B cell (primary cell): Measurements from ENCODE around the gene ADARB2. TPM values are rescaled to one million over a fixed set of nuclear protein-coding genes. Genes with fewer than 3 reads are reported as not detected.

ENCODE experiments used
- ATAC-seq: fragments of 200-7000 bp; cut with Tn5 transposase; one replicate; pipeline ENCODE4 v1.10.0; 2021; ENCODE audit warnings: low read depth, mild to moderate bottlenecking, moderate number of reproducible peaks, moderate library complexity
- CTCF ChIA-PET: fragments of 350-600 bp; sonication (Branson Sonifier 250); formaldehyde crosslinking; loops from one replicate; lab custom pipeline; 2021; ENCODE audit warnings: antibody characterized with exemption, inconsistent platforms; lab: Charles Lee
- POLR2A ChIA-PET: fragments of 350-600 bp; sonication (Branson Sonifier 250); formaldehyde crosslinking; loops from one replicate; lab custom pipeline; 2021; ENCODE audit warnings: antibody characterized with exemption; lab: Charles Lee
- DNase-seq: peaks from one replicate; pipeline ENCODE4 v3.0.0; 2013
- H2AFZ ChIP-seq: 2 replicates; pipeline ENCODE4 v1.6.1; 2012; ENCODE audit warnings: mild to moderate bottlenecking, low read depth, low read length; ENCODE audit not compliant: insufficient read depth, poor library complexity, severe bottlenecking
- H3K27ac ChIP-seq, 2 donors: 1 replicate in 1 of 2; 2 replicates in 1 of 2; pipeline ENCODE4 v1.5.1; 2012 to 2013; ENCODE audit warnings: low read length in 2 of 2, mild to moderate bottlenecking in 2 of 2, moderate library complexity in 1 of 2
- H3K27me3 ChIP-seq, 4 experiments: fragments of 200-600 bp in 1 of 4; sonication (generic) in 1 of 4; replicated peaks in 1 of 4; 1 replicate in 2 of 4; 2 replicates in 2 of 4; pipeline versions ENCODE4 v1.6.1 to v1.7.0; 2013 to 2016; ENCODE audit warnings: low read length in 3 of 4, mild to moderate bottlenecking in 2 of 4, mixed read lengths in 1 of 4, moderate library complexity in 1 of 4; ENCODE audit not compliant: insufficient read depth in 4 of 4, control insufficient read depth in 3 of 4; ENCODE audit errors: control extremely low read depth in 1 of 4
- H3K36me3 ChIP-seq, 2 experiments: replicated peaks in 1 of 2; 1 replicate in 1 of 2; 2 replicates in 1 of 2; pipeline versions ENCODE4 v1.6.1 to v1.7.1; 2013; ENCODE audit warnings: low read length in 1 of 2; ENCODE audit not compliant: insufficient read depth in 2 of 2, control insufficient read depth in 1 of 2; ENCODE audit errors: control extremely low read depth in 1 of 2, extremely low read depth in 1 of 2
- H3K4me1 ChIP-seq, 2 donors: fragments of 200-600 bp in 1 of 2; sonication (generic) in 1 of 2; 1 replicate in 1 of 2; 2 replicates in 1 of 2; pipeline versions ENCODE4 v1.5.1 to v1.6.1; 2013 to 2017; ENCODE audit warnings: low read length in 2 of 2; ENCODE audit not compliant: control insufficient read depth in 2 of 2, insufficient read depth in 2 of 2
- H3K4me2 ChIP-seq: replicated peaks from 2 replicates; pipeline ENCODE3; 2012; ENCODE audit warnings: mild to moderate bottlenecking, low read depth, low read length; ENCODE audit not compliant: poor library complexity, severe bottlenecking
- H3K4me3 ChIP-seq, 5 experiments: fragments of 200-600 bp in 1 of 5; sonication (generic) in 1 of 5; 1 replicate in 3 of 5; 2 replicates in 2 of 5; pipeline versions ENCODE4 v1.5.1 to v1.7.0; 2011 to 2016; ENCODE audit warnings: low read length in 4 of 5, mild to moderate bottlenecking in 4 of 5, low read depth in 2 of 5, control low read depth in 1 of 5, moderate library complexity in 1 of 5; ENCODE audit not compliant: insufficient read depth in 1 of 5; ENCODE audit errors: control extremely low read depth in 1 of 5, extremely low read depth in 1 of 5
- H3K79me2 ChIP-seq: fragments of 200-600 bp; sonication (generic); one replicate; pipeline ENCODE4 v1.6.0; 2016; ENCODE audit warnings: low read length; ENCODE audit not compliant: control insufficient read depth, insufficient read depth
- H3K9ac ChIP-seq: fragments of 200-600 bp; sonication (generic); 2 replicates; pipeline ENCODE4 v1.6.1; 2017; ENCODE audit warnings: mild to moderate bottlenecking, low read length, moderate library complexity
- H3K9me3 ChIP-seq, 3 donors: one replicate each; pipeline versions ENCODE4 v1.6.1 to v1.7.1; 2013; ENCODE audit warnings: low read length in 2 of 3; ENCODE audit not compliant: control insufficient read depth in 2 of 3, insufficient read depth in 1 of 3; ENCODE audit errors: control extremely low read depth in 1 of 3
- H4K20me1 ChIP-seq: 2 replicates; pipeline ENCODE4 v1.6.0; 2012; ENCODE audit warnings: mild to moderate bottlenecking, low read length; ENCODE audit not compliant: insufficient read depth, control insufficient read depth, poor library complexity, severe bottlenecking
- H3K27ac Mint-ChIP-seq: one replicate; pipeline ENCODE4 v1.8.0; 2021; ENCODE audit warnings: mixed read lengths
- H3K27me3 Mint-ChIP-seq: one replicate; pipeline ENCODE4 v1.8.0; 2021; ENCODE audit warnings: mixed read lengths
- H3K4me1 Mint-ChIP-seq: one replicate; pipeline ENCODE4 v1.8.0; 2021; ENCODE audit warnings: mixed read lengths
- H3K4me3 Mint-ChIP-seq: one replicate; pipeline ENCODE4 v1.8.0; 2021; ENCODE audit warnings: mixed read lengths
- H3K9me3 Mint-ChIP-seq: one replicate; pipeline ENCODE4 v1.8.0; 2022; ENCODE audit warnings: mixed read lengths; ENCODE audit not compliant: insufficient read depth
- CTCF ChIP-seq: fragments of 200-600 bp; IDR thresholded peaks from one replicate; pipeline ENCODE4 v1.8.0; 2022; ENCODE audit warnings: antibody characterized with exemption, mild to moderate bottlenecking
- EZH2 ChIP-seq: IDR thresholded peaks from 2 replicates; pipeline ENCODE4 v1.6.1; 2012; ENCODE audit warnings: borderline replicate concordance, low read depth, mild to moderate bottlenecking, moderate library complexity, low read length; ENCODE audit not compliant: insufficient read depth, poor library complexity, severe bottlenecking
- WGBS: methylation state at CpG from one replicate; pipeline ENCODE4 v1.1.5; 2013; ENCODE audit warnings: missing lambda C conversion rate; ENCODE audit not compliant: insufficient coverage; 5-methylcytosine and 5-hydroxymethylcytosine counted together
- intact Hi-C: fragments of 100-400 bp; cut with micrococcal nuclease; formaldehyde crosslinking; loops from one replicate; pipeline ENCODE4 v1.10.0; 2022
- polyA plus RNA-seq: library from polyadenylated mRNA; depleted of rRNA; stranded (reverse); fragments of >200 nt; gene quantifications from 2 replicates; pipeline ENCODE4 v1.2.3, GENCODE V29; 2012
- total RNA-seq, 2 donors: library from RNA; stranded (reverse); fragments of 120-200 nt in 1 of 2; gene quantifications; 1 replicate in 1 of 2; 2 replicates in 1 of 2; pipeline versions ENCODE4 v1.2.3 to v1.2.4, GENCODE V29; 2013 to 2022

Gene ADARB2
- total and polyA plus RNA-seq, 2 donors (not counting 1 experiment from before 2014, with no cell fraction given) = 0.13 to 0.96 TPM

DNA sequence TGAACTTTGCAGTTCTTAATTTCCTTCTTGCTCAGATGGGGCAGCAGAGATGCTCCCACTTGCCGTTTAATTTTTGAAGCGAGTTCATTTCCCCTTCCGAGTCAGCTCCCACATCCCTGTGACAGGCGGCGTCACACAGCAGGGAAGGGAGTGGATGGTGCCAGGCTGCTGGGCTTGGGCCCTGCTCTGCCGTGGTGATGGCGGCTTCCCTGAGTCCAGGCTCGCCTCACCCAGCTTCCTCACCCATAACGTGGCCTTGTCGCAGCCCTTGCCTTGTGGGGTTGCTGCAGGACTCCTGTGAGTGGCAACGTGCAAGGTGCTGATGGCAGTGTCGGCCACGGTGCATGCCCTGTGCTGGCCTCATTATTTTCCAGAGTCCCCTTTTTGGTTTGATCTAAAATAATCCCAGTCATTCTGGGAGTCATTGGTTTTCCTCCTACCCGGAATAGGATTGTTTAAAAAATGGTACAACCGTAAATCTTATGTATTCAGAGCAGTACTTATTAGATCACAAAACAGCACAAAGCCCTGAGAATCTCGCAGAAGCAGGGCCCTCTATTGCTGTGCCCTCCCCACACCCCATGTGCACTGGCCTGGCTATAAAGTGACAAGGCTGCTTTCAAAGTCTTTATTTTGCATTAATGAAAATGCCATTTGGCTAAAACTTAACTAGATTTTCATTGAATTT lies 421.1 kb downstream of the ADARB2 start:
- H4K20me1 ChIP-seq = no peaks in the 10 kb centered on the region
- TF ChIP-seq EZH2 (no peak), CTCF (no peak)
- Mint-ChIP-seq H3K9me3 (no peaks in the 10 kb centered on the region), H3K27me3 (peaks cover 23% of the 10 kb centered on the region), H3K4me3 (no peak overlapping the region), H3K27ac (no peak overlapping the region), H3K4me1 (no peaks in the 10 kb centered on the region)
- DNase-seq = no peak
- ChIA-PET CTCF (no interaction called here), POLR2A (no interaction called here)
- no peaks in the 10 kb centered on the region for H3K4me1 ChIP-seq
- 89% methylated on average over 11 of the region's 16 CpGs for WGBS
- H3K9ac ChIP-seq = no peak overlapping the region
- H3K27ac ChIP-seq = no peak overlapping the region
- no peaks in the 10 kb centered on the region for H3K9me3 ChIP-seq
- no peak overlapping the region for H2AFZ ChIP-seq
- no peaks in the 10 kb centered on the region for H3K36me3 ChIP-seq
- intact Hi-C loops = no loop called here
- H3K4me2 ChIP-seq = no peak overlapping the region
- ATAC-seq = no peak
- no peaks in the 10 kb centered on the region for H3K79me2 ChIP-seq
- H3K27me3 ChIP-seq = peaks cover 0 to 3% (median under 1%) of the 10 kb centered on the region in 4 experiments
- no peak overlapping the region for H3K4me3 ChIP-seq

GRCh38 chr10:1315178-1315577 lies 422.1 kb downstream of the ADARB2 start:
- TF ChIP-seq CTCF = no peak
- H3K9me3 ChIP-seq = no peaks in the 10 kb centered on the region
- no peak for ATAC-seq
- H3K79me2 ChIP-seq = no peaks in the 10 kb centered on the region
- Mint-ChIP-seq H3K9me3 (no peaks in the 10 kb centered on the region), H3K27me3 (peaks cover 20% of the 10 kb centered on the region), H3K27ac (no peak overlapping the region), H3K4me3 (no peak overlapping the region), H3K4me1 (no peaks in the 10 kb centered on the region)
- H3K9ac ChIP-seq = no peak overlapping the region
- WGBS = 88% methylated on average over 10 of the region's 10 CpGs
- ChIA-PET POLR2A (no interaction called here), CTCF (no interaction called here)
- DNase-seq = no peak
- H3K4me2 ChIP-seq = no peak overlapping the region
- H3K27me3 ChIP-seq = no peaks in the 10 kb centered on the region
- intact Hi-C loops = no loop called here
- H3K4me1 ChIP-seq = no peaks in the 10 kb centered on the region
- no peak overlapping the region for H2AFZ ChIP-seq
- no peaks in the 10 kb centered on the region for H3K36me3 ChIP-seq
- H3K4me3 ChIP-seq = no peak overlapping the region
- H3K27ac ChIP-seq = no peak overlapping the region
- no peaks in the 10 kb centered on the region for H4K20me1 ChIP-seq
